ENCODE results near the gene ENG.

Gene ENG

GRCh38 chr9:127896395-127897192 lies 42.1 kb upstream of the ENG start:
- H3K4me3 ChIP-seq (replicated peaks; ENCODE audit: low read depth, low read length) = peak overlapping the region; percentile 93; the same call in 1 of the 2 replicates
- DNase-seq (ENCODE audit: extremely low read depth, low read depth) = no peak
- no peak for TF ChIP-seq CTCF (IDR thresholded peaks at IDR 0.05; ENCODE audit: low read depth, low read length, missing control alignments)

GRCh38 chr9:127895811-127896210 lies 41.4 kb upstream of the ENG start:
- H3K4me3 ChIP-seq (replicated peaks; ENCODE audit: low read depth, low read length) = no peak overlapping the region
- DNase-seq (ENCODE audit: extremely low read depth, low read depth) = no peak
- TF ChIP-seq CTCF (IDR thresholded peaks at IDR 0.05; ENCODE audit: low read depth, low read length, missing control alignments) = no peak

GRCh38 chr9:127893392-127893791 lies 38.9 kb upstream of the ENG start:
- DNase-seq (ENCODE audit: extremely low read depth, low read depth) = no peak
- no peak overlapping the region for H3K4me3 ChIP-seq (replicated peaks; ENCODE audit: low read depth, low read length)
- no peak for TF ChIP-seq CTCF (IDR thresholded peaks at IDR 0.05; ENCODE audit: low read depth, low read length, missing control alignments)

GRCh38 chr9:127892831-127893230 lies 38.4 kb upstream of the ENG start:
- no peak overlapping the region for H3K4me3 ChIP-seq (replicated peaks; ENCODE audit: low read depth, low read length)
- DNase-seq (ENCODE audit: extremely low read depth, low read depth) = no peak
- TF ChIP-seq CTCF (IDR thresholded peaks at IDR 0.05; ENCODE audit: low read depth, low read length, missing control alignments) = no peak

- DNase-seq (ENCODE audit: extremely low read depth, low read depth) = no peak
- no peak for TF ChIP-seq CTCF (IDR thresholded peaks at IDR 0.05; ENCODE audit: low read depth, low read length, missing control alignments)
- H3K4me3 ChIP-seq (replicated peaks; ENCODE audit: low read depth, low read length) = no peak overlapping the region
Observed at GRCh38 chr9:127890053-127890452, 35.6 kb upstream of the ENG start.

- no peak for TF ChIP-seq CTCF (IDR thresholded peaks at IDR 0.05; ENCODE audit: low read depth, low read length, missing control alignments)
- H3K4me3 ChIP-seq (replicated peaks; ENCODE audit: low read depth, low read length) = no peak overlapping the region
- no peak for DNase-seq (ENCODE audit: extremely low read depth, low read depth)
Observed at GRCh38 chr9:127887792-127888191, 33.3 kb upstream of the ENG start.
